ENCODE data around the gene KPRP.

Gene KPRP

DNA sequence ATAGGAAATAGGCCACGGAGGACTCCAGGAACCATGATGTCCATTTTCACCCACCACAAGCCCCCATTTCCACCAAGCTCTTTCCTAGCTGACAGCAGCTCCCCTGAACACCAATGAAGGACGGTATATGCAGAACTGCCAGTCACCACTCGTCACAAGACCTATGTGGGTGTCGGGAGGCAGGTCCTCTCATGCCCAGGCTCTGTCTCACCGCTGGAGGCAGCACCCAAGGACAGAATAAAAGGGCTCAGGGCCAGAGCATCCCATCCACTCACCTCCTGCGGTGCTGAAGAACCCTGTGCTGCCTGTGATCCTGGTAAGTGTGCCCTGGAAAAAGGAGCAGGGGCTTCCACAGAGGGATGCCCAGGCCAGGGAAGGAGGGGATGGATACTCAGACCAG lies 17.1 kb downstream of the KPRP start, which contains the start of gene LCE1F:
Gene LCE1F (plus strand): TSS at position 266 of the 400 bp plus-strand sequence. CDS start 1,232 bp downstream, outside the sequence.
- no peaks in the 10 kb centered on the region for H3K4me1 ChIP-seq (ENCODE audit: control extremely low read depth in 1 of 4, control insufficient read depth in 4 of 4, insufficient read depth in 4 of 4, low read length in 3 of 4)
- 93% methylated on average over 6 of the region's 6 CpGs for WGBS (ENCODE audit: insufficient coverage)
- no peak within 1 kb of the TSS for H3K4me3 ChIP-seq (ENCODE audit: control insufficient read depth in 1 of 7, extremely low read depth in 1 of 7, insufficient read depth in 4 of 7, low read depth in 2 of 7, low read length in 6 of 7)

DNA sequence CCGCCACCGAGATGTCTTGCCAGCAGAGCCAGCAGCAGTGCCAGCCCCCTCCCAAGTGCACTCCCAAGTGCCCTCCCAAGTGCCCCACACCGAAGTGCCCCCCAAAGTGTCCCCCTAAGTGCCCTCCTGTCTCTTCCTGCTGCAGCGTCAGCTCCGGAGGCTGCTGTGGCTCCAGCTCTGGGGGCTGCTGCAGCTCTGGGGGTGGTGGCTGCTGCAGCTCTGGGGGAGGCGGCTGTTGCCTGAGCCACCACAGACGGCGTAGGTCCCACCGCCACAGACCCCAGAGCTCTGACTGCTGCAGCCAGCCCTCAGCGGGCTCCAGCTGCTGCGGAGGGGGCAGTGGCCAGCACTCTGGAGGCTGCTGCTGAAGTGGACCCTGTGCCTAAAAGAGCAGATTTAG lies 18.5 kb downstream of the KPRP start:
- Histone ChIP-seq H3K27me3 (replicated peaks in 2 of 5; ENCODE audit: control insufficient read depth in 4 of 5, insufficient read depth in 5 of 5, low read length in 4 of 5) (peaks cover 0 to 13% (median 0%) of the 10 kb centered on the region in 5 experiments), H3K4me3 (ENCODE audit: control insufficient read depth in 1 of 7, extremely low read depth in 1 of 7, insufficient read depth in 4 of 7, low read depth in 2 of 7, low read length in 6 of 7) (no peak overlapping the region), H3K4me1 (ENCODE audit: control extremely low read depth in 1 of 4, control insufficient read depth in 4 of 4, insufficient read depth in 4 of 4, low read length in 3 of 4) (no peaks in the 10 kb centered on the region), H3K9me3 (ENCODE audit: control extremely low read depth in 1 of 5, control insufficient read depth in 4 of 5, insufficient read depth in 2 of 5, low read depth in 1 of 5, low read length in 4 of 5) (peaks cover 0 to 1% (median 0%) of the 10 kb centered on the region in 5 experiments), H3K36me3 (ENCODE audit: control insufficient read depth in 4 of 4, insufficient read depth in 4 of 4, low read length in 3 of 4) (no peaks in the 10 kb centered on the region), H3K27ac (ENCODE audit: insufficient read depth in 1 of 2, low read depth in 1 of 2, low read length in 2 of 2, poor library complexity in 1 of 2, severe bottlenecking in 2 of 2) (no peak overlapping the region)
- CTCF ChIA-PET, result no interaction called here
- 85% methylated on average over 11 of the region's 11 CpGs for WGBS (ENCODE audit: insufficient coverage)
- no peak for DNase-seq
- POLR2A ChIA-PET, result no interaction called here

More for the DNA sequence above, 17.1 kb downstream of the KPRP start, which contains the start of gene LCE1F:
- peaks cover 0 to 1% (median 0%) of the 10 kb centered on the region in 5 experiments for H3K9me3 ChIP-seq (ENCODE audit: control extremely low read depth in 1 of 5, control insufficient read depth in 4 of 5, insufficient read depth in 2 of 5, low read depth in 1 of 5, low read length in 4 of 5)
- ChIA-PET CTCF (no interaction called here), POLR2A (no interaction called here)
- H3K36me3 ChIP-seq (ENCODE audit: control insufficient read depth in 4 of 4, insufficient read depth in 4 of 4, low read length in 3 of 4), result no peaks in the 10 kb centered on the region
- no peak for DNase-seq
- H3K27me3 ChIP-seq (replicated peaks in 2 of 5; ENCODE audit: control insufficient read depth in 4 of 5, insufficient read depth in 5 of 5, low read length in 4 of 5), result peaks cover 0 to 13% (median 3%) of the 10 kb centered on the region in 5 experiments
- H3K27ac ChIP-seq (ENCODE audit: insufficient read depth in 1 of 2, low read depth in 1 of 2, low read length in 2 of 2, poor library complexity in 1 of 2, severe bottlenecking in 2 of 2), result no peak within 1 kb of the TSS

DNA sequence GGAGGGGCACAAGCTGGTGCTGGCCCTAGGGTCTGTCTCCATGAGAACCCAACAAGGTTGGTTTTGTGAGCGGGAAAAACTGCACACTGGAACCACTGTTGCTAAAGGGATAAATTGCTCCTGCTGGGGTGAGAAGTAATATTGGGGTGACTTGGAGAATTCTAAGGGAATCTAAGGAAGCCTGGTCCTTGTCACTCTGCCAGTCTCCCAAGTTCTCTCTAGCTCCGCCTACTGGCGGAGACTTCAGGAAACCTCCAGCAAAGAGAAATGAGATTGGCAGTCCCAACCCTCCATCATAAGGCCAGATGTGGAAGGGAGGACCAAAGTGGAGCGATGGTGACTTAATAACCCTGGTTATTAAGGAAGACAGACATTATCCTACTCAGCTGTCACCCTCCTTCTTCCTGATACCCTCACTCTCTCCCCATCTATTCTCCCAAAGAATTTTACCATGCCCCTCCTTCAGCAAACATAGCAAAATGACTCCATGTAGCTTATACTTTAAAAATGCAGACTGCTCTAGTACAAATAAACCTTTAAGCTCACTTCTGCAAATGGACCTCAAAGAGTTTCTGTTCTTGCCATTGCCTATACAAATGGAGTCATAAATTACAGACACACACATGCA lies 19.8 kb downstream of the KPRP start:
- DNase-seq, result no peak
- ChIA-PET POLR2A (no interaction called here), CTCF (no interaction called here)
- WGBS (ENCODE audit: insufficient coverage), result 83% methylated on average over 1 of the region's 4 CpGs
- Histone ChIP-seq H3K9me3 (ENCODE audit: control extremely low read depth in 1 of 5, control insufficient read depth in 4 of 5, insufficient read depth in 2 of 5, low read depth in 1 of 5, low read length in 4 of 5) (no peaks in the 10 kb centered on the region), H3K4me3 (ENCODE audit: control insufficient read depth in 1 of 7, extremely low read depth in 1 of 7, insufficient read depth in 4 of 7, low read depth in 2 of 7, low read length in 6 of 7) (no peak overlapping the region), H3K27ac (ENCODE audit: insufficient read depth in 1 of 2, low read depth in 1 of 2, low read length in 2 of 2, poor library complexity in 1 of 2, severe bottlenecking in 2 of 2) (no peak overlapping the region), H3K36me3 (ENCODE audit: control insufficient read depth in 4 of 4, insufficient read depth in 4 of 4, low read length in 3 of 4) (no peaks in the 10 kb centered on the region), H3K27me3 (replicated peaks in 2 of 5; ENCODE audit: control insufficient read depth in 4 of 5, insufficient read depth in 5 of 5, low read length in 4 of 5) (peaks cover 0 to 13% (median 0%) of the 10 kb centered on the region in 5 experiments), H3K4me1 (ENCODE audit: control extremely low read depth in 1 of 4, control insufficient read depth in 4 of 4, insufficient read depth in 4 of 4, low read length in 3 of 4) (no peaks in the 10 kb centered on the region)

DNA sequence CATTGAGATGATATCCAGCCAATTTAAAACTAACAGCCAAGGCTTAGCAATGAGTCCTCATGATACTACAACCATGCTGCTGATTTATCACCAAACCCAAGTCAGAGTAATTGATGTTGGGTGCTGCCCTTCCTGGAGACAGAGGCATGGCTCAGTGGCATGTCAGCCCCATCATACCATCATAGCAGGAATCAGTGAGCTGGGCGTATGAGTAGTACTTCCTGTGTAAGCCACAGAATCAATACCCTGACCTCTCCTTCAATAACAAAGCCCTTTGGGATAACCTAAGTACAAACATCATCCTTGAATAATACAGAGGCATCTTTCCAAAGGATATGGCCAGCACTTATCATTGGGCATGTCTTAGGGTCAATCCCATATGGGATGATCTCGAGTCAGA lies 25.3 kb downstream of the KPRP start:
- Histone ChIP-seq H3K4me3 (ENCODE audit: control insufficient read depth in 1 of 7, extremely low read depth in 1 of 7, insufficient read depth in 4 of 7, low read depth in 2 of 7, low read length in 6 of 7) (no peak overlapping the region), H3K4me1 (ENCODE audit: control extremely low read depth in 1 of 4, control insufficient read depth in 4 of 4, insufficient read depth in 4 of 4, low read length in 3 of 4) (no peaks in the 10 kb centered on the region), H3K9me3 (ENCODE audit: control extremely low read depth in 1 of 5, control insufficient read depth in 4 of 5, insufficient read depth in 2 of 5, low read depth in 1 of 5, low read length in 4 of 5) (no peaks in the 10 kb centered on the region), H3K27me3 (replicated peaks in 2 of 5; ENCODE audit: control insufficient read depth in 4 of 5, insufficient read depth in 5 of 5, low read length in 4 of 5) (peaks cover 0 to 18% (median 2%) of the 10 kb centered on the region in 5 experiments), H3K27ac (ENCODE audit: insufficient read depth in 1 of 2, low read depth in 1 of 2, low read length in 2 of 2, poor library complexity in 1 of 2, severe bottlenecking in 2 of 2) (no peak overlapping the region), H3K36me3 (ENCODE audit: control insufficient read depth in 4 of 4, insufficient read depth in 4 of 4, low read length in 3 of 4) (no peaks in the 10 kb centered on the region)
- DNase-seq, result no peak
- WGBS (ENCODE audit: insufficient coverage), result 80% methylated on average over 1 of the region's 2 CpGs
- ChIA-PET POLR2A (no interaction called here), CTCF (no interaction called here)

DNA sequence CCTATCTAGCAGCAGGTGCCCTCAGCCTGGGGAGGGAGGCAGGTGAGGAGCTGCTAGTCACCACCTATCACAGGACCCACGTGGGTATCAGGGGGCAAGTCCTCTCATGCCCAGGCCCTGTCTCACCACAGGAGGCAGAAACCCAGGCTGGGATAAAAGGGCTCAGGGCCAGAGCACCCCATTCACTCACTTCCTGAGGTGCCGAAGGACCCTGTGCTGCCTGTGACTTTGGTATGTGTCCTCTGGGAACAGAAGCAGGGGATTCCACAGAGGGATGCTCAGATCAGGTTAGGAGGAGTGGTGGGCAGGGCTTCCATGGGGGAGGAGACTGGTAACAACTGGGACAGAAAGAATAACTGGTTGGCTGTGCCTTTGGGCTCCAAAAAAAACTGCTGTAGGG lies 28.3 kb downstream of the KPRP start, which contains the start of gene LCE1E:
Gene LCE1E (plus strand): TSS at position 181 of the 400 bp plus-strand sequence. CDS start 1,043 bp downstream, outside the sequence.
- CTCF ChIA-PET, result no interaction called here
- WGBS (ENCODE audit: insufficient coverage), result 29% methylated on average over 1 of the region's 2 CpGs
- Histone ChIP-seq H3K36me3 (ENCODE audit: control insufficient read depth in 4 of 4, insufficient read depth in 4 of 4, low read length in 3 of 4) (no peaks in the 10 kb centered on the region), H3K27ac (ENCODE audit: insufficient read depth in 1 of 2, low read depth in 1 of 2, low read length in 2 of 2, poor library complexity in 1 of 2, severe bottlenecking in 2 of 2) (no peak within 1 kb of the TSS), H3K27me3 (replicated peaks in 2 of 5; ENCODE audit: control insufficient read depth in 4 of 5, insufficient read depth in 5 of 5, low read length in 4 of 5) (peaks cover 0 to 14% (median 2%) of the 10 kb centered on the region in 5 experiments), H3K4me1 (ENCODE audit: control extremely low read depth in 1 of 4, control insufficient read depth in 4 of 4, insufficient read depth in 4 of 4, low read length in 3 of 4) (no peaks in the 10 kb centered on the region), H3K4me3 (ENCODE audit: control insufficient read depth in 1 of 7, extremely low read depth in 1 of 7, insufficient read depth in 4 of 7, low read depth in 2 of 7, low read length in 6 of 7) (no peak within 1 kb of the TSS), H3K9me3 (ENCODE audit: control extremely low read depth in 1 of 5, control insufficient read depth in 4 of 5, insufficient read depth in 2 of 5, low read depth in 1 of 5, low read length in 4 of 5) (no peaks in the 10 kb centered on the region)
- POLR2A ChIA-PET, result no interaction called here
- no peak for DNase-seq

DNA sequence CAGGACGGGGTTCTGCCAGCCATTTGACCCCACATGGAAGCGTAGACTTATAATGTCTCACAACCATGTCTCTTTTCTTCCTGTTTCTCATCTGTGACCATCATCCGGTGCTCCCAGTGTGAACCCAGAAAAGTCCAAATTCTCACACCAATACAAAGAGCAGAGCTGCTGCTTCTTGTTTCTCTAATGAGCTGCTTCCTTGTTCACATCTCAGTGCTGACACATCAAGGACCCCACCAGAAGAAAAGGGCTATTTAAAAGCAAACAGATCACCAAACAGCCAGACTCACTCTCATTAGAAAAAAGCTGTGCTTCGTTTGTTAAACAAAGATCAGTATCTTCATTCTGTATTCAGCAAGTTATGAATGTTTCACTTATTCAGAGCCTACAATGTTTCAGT lies 37.9 kb downstream of the KPRP start:
- Histone ChIP-seq H3K9me3 (ENCODE audit: control extremely low read depth in 1 of 5, control insufficient read depth in 4 of 5, insufficient read depth in 2 of 5, low read depth in 1 of 5, low read length in 4 of 5) (no peaks in the 10 kb centered on the region), H3K27ac (ENCODE audit: insufficient read depth in 1 of 2, low read depth in 1 of 2, low read length in 2 of 2, poor library complexity in 1 of 2, severe bottlenecking in 2 of 2) (no peak overlapping the region), H3K36me3 (ENCODE audit: control insufficient read depth in 4 of 4, insufficient read depth in 4 of 4, low read length in 3 of 4) (no peaks in the 10 kb centered on the region), H3K27me3 (replicated peaks in 2 of 5; ENCODE audit: control insufficient read depth in 4 of 5, insufficient read depth in 5 of 5, low read length in 4 of 5) (peaks cover 0 to 6% (median 0%) of the 10 kb centered on the region in 5 experiments), H3K4me3 (ENCODE audit: control insufficient read depth in 1 of 7, extremely low read depth in 1 of 7, insufficient read depth in 4 of 7, low read depth in 2 of 7, low read length in 6 of 7) (no peak overlapping the region), H3K4me1 (ENCODE audit: control extremely low read depth in 1 of 4, control insufficient read depth in 4 of 4, insufficient read depth in 4 of 4, low read length in 3 of 4) (no peaks in the 10 kb centered on the region)
- no peak for DNase-seq
- WGBS (ENCODE audit: insufficient coverage), result no CpG with 5 or more reads among the region's 4 CpGs
- ChIA-PET CTCF (no interaction called here), POLR2A (no interaction called here)

DNA sequence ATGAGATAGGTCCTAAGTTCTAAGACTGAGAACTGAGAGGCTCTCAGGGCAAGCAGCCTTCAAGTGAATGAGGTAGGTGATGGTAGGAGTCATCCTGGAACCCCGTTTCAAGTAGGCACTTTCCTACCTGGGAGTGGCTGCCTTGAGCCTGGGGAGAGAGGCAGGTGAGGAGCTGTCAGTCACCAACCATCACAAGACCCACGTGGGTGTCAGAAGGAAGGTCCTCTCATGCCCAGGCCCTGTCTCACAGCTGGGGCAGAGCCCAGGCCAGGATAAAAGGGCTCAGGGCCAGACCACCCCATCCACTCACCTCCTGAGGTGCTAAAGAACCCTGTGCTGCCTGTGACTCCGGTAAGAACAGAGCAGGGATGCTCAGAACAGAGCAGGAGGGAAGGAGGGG lies 38.6 kb downstream of the KPRP start, which contains the start of gene LCE1D:
Gene LCE1D (plus strand): TSS at position 301 of the 400 bp plus-strand sequence. CDS start 1,074 bp downstream, outside the sequence.
- no peaks in the 10 kb centered on the region for H3K4me1 ChIP-seq (ENCODE audit: control extremely low read depth in 1 of 4, control insufficient read depth in 4 of 4, insufficient read depth in 4 of 4, low read length in 3 of 4)

More for the DNA sequence above, 38.6 kb downstream of the KPRP start, which contains the start of gene LCE1D:
- CTCF ChIA-PET, result no interaction called here
- POLR2A ChIA-PET, result no interaction called here
- no peak within 1 kb of the TSS for H3K4me3 ChIP-seq (ENCODE audit: control insufficient read depth in 1 of 7, extremely low read depth in 1 of 7, insufficient read depth in 4 of 7, low read depth in 2 of 7, low read length in 6 of 7)
- H3K27ac ChIP-seq (ENCODE audit: insufficient read depth in 1 of 2, low read depth in 1 of 2, low read length in 2 of 2, poor library complexity in 1 of 2, severe bottlenecking in 2 of 2), result no peak within 1 kb of the TSS
- H3K36me3 ChIP-seq (ENCODE audit: control insufficient read depth in 4 of 4, insufficient read depth in 4 of 4, low read length in 3 of 4), result no peaks in the 10 kb centered on the region
- no peak for DNase-seq
- H3K9me3 ChIP-seq (ENCODE audit: control extremely low read depth in 1 of 5, control insufficient read depth in 4 of 5, insufficient read depth in 2 of 5, low read depth in 1 of 5, low read length in 4 of 5), result no peaks in the 10 kb centered on the region
- H3K27me3 ChIP-seq (replicated peaks in 2 of 5; ENCODE audit: control insufficient read depth in 4 of 5, insufficient read depth in 5 of 5, low read length in 4 of 5), result peaks cover 0 to 7% (median 0%) of the 10 kb centered on the region in 5 experiments
- WGBS (ENCODE audit: insufficient coverage), result 100% methylated on average over 1 of the region's 3 CpGs
